ENCODE results near the gene DOCK4. TPM values are rescaled to one million over a fixed set of nuclear protein-coding genes. Genes with fewer than 3 reads are reported as not detected.

Gene DOCK4
- total RNA-seq, 3 donors from 2014 or later = 31.7 to 43.3 (median 41.9) TPM

- no peaks in the 10 kb centered on the region for H3K27me3 ChIP-seq
- TF ChIP-seq POLR2AphosphoS5 (IDR thresholded peaks at IDR 0.05) (no peak), POLR2A (IDR thresholded peaks at IDR 0.05) (no peak)
- TF ChIP-seq, protein P1, sequence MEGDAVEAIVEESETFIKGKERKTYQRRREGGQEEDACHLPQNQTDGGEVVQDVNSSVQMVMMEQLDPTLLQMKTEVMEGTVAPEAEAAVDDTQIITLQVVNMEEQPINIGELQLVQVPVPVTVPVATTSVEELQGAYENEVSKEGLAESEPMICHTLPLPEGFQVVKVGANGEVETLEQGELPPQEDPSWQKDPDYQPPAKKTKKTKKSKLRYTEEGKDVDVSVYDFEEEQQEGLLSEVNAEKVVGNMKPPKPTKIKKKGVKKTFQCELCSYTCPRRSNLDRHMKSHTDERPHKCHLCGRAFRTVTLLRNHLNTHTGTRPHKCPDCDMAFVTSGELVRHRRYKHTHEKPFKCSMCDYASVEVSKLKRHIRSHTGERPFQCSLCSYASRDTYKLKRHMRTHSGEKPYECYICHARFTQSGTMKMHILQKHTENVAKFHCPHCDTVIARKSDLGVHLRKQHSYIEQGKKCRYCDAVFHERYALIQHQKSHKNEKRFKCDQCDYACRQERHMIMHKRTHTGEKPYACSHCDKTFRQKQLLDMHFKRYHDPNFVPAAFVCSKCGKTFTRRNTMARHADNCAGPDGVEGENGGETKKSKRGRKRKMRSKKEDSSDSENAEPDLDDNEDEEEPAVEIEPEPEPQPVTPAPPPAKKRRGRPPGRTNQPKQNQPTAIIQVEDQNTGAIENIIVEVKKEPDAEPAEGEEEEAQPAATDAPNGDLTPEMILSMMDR (IDR thresholded peaks at IDR 0.05) = no peak
- H3K36me3 ChIP-seq = no peaks in the 10 kb centered on the region
- H3K4me1 ChIP-seq = no peaks in the 10 kb centered on the region
- no peak overlapping the region for H3K27ac ChIP-seq
- intact Hi-C loops (cut with DNase I; ENCODE audit: low total_unique reads) = no loop called here
- no peaks in the 10 kb centered on the region for H3K9me3 ChIP-seq
- no peak for DNase-seq (ENCODE audit: low spot score in 2 of 2)
- no peak overlapping the region for H3K4me3 ChIP-seq
Measured at GRCh38 chr7:111760043-111760442, 446.2 kb downstream of the DOCK4 start.

- TF ChIP-seq POLR2AphosphoS5 (IDR thresholded peaks at IDR 0.05) = no peak
- no peak for TF ChIP-seq POLR2A (IDR thresholded peaks at IDR 0.05)
- TF ChIP-seq, protein P1 (IDR thresholded peaks at IDR 0.05) = no peak
Measured at GRCh38 chr7:111758332-111758731, 447.9 kb downstream of the DOCK4 start.

DNA sequence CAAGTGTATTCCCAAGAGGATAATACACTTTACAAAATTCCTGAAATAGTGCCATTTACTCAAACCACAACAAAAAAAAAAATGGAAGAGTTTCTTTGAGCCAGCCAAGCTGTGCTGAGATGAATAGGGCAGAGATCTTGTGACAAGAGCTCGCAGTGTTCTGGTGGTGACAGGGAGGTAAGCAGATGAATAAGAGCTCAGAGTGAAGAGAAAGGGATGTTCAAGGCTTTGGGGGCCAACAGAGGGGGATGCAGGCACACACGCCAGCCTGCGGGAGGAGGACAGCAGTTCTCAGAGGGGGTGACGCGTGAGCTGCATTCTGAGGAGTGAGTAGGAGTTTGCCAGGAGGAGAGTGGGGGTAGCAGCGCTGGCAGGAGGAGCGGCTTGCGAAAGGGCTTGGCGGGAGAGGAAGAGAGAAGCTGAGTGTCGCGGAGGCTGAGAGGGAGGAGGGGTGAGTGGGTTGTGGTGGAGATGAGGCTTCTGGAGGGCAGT lies 449.5 kb downstream of the DOCK4 start:
- DNase-seq (ENCODE audit: low spot score in 2 of 2) = peak; percentile 44 to 56
- Histone ChIP-seq H3K4me3 (peak overlapping the region in 2 of 3 donors; percentile 37 to 56), H3K27me3 (no peaks in the 10 kb centered on the region), H3K9me3 (no peaks in the 10 kb centered on the region), H3K27ac (peak overlapping the region; percentile 68 to 81), H3K36me3 (no peaks in the 10 kb centered on the region), H3K4me1 (no peaks in the 10 kb centered on the region)
- intact Hi-C loops (cut with DNase I; ENCODE audit: low total_unique reads) = no loop called here
- no peak for TF ChIP-seq POLR2A (IDR thresholded peaks at IDR 0.05)
- TF ChIP-seq, protein P1 (IDR thresholded peaks at IDR 0.05) = no peak
- TF ChIP-seq POLR2AphosphoS5 (IDR thresholded peaks at IDR 0.05) = peak; percentile 16 to 59 (median 54)

More at GRCh38 chr7:111758332-111758731, 447.9 kb downstream of the DOCK4 start:
- H3K9me3 ChIP-seq = no peaks in the 10 kb centered on the region
- no peaks in the 10 kb centered on the region for H3K36me3 ChIP-seq
- DNase-seq (ENCODE audit: low spot score in 2 of 2) = no peak
- no peaks in the 10 kb centered on the region for H3K4me1 ChIP-seq
- no peaks in the 10 kb centered on the region for H3K27me3 ChIP-seq
- no peak overlapping the region for H3K4me3 ChIP-seq
- intact Hi-C loops (cut with DNase I; ENCODE audit: low total_unique reads) = no loop called here
- no peak overlapping the region for H3K27ac ChIP-seq

- H3K4me1 ChIP-seq = no peaks in the 10 kb centered on the region
- H3K4me3 ChIP-seq = no peak overlapping the region
- no peak for TF ChIP-seq POLR2AphosphoS5 (IDR thresholded peaks at IDR 0.05)
- TF ChIP-seq, protein P1 (IDR thresholded peaks at IDR 0.05) = no peak
- no peak for TF ChIP-seq POLR2A (IDR thresholded peaks at IDR 0.05)
- H3K36me3 ChIP-seq = no peaks in the 10 kb centered on the region
- H3K27ac ChIP-seq = no peak overlapping the region
- no peak for DNase-seq (ENCODE audit: low spot score in 2 of 2)
- no peaks in the 10 kb centered on the region for H3K9me3 ChIP-seq
- intact Hi-C loops (cut with DNase I; ENCODE audit: low total_unique reads) = no loop called here
- H3K27me3 ChIP-seq = no peaks in the 10 kb centered on the region
Measured at GRCh38 chr7:111755383-111755782, 450.8 kb downstream of the DOCK4 start.

DNA sequence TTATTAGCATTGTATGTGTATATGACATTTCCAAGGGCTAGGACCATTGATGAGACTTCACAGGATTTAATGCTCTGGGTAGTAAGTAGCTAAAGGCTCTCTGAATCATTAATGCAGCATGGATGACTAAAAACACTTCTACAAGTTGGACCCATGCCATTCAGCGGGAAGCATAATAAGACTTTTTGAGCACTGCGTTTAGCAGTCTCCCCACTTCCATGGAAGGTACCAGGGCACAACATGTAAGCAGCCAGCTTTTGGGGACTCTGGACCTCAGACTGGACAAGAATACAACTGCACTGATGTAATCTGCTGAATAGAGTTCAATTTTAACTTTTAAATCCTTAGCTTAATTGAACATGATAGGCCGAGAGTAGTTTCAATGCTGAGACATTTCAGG lies 452.2 kb downstream of the DOCK4 start:
- no peak overlapping the region for H3K4me3 ChIP-seq
- H3K27ac ChIP-seq = no peak overlapping the region
- no peaks in the 10 kb centered on the region for H3K27me3 ChIP-seq
- intact Hi-C loops (cut with DNase I; ENCODE audit: low total_unique reads) = no loop called here
- no peaks in the 10 kb centered on the region for H3K4me1 ChIP-seq
- DNase-seq (ENCODE audit: low spot score in 2 of 2) = no peak
- TF ChIP-seq POLR2A (IDR thresholded peaks at IDR 0.05) (no peak), POLR2AphosphoS5 (IDR thresholded peaks at IDR 0.05) (no peak)
- TF ChIP-seq, protein P1 (IDR thresholded peaks at IDR 0.05) = no peak
- H3K9me3 ChIP-seq = peaks cover 0 to 6% of the 10 kb centered on the region in 2 donors
- no peaks in the 10 kb centered on the region for H3K36me3 ChIP-seq
